ENCODE results near the gene TRIO. TPM values are rescaled to one million over a fixed set of nuclear protein-coding genes. Genes with fewer than 3 reads are reported as not detected.

The TRIO gene
- polyA plus RNA-seq, 3 donors = 1.7 to 45.8 (median 2.1) TPM

DNA sequence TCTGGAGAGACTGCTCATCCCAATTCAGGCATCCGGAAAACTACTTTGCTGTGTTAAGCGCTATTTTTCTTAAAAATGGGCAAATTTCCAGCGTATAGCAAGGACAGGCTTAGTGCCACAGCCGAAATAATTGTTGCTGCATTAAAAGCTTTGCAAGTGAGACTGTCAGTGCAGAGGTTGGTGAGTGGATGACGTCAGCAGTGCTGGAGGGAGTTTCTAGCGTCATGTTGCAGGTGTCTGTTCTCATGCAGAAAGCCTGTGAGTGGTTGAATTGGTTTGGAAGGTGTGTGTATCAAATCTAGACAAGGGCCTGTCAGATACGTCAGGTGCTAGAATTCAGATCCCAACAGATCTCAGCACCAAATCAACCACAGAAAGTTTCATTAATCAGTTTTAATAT lies 204.4 kb downstream of the TRIO start:
- intact Hi-C loops (cut with micrococcal nuclease) = no loop called here
- TF ChIP-seq CTCF (IDR thresholded peaks at IDR 0.05) = no peak
- Mint-ChIP-seq H3K27ac (peak overlapping the region in 2 of 7 donors; percentile 17 to 63), H3K9me3 (no peaks in the 10 kb centered on the region), H3K4me1 (peaks cover 47% of the 10 kb centered on the region), H3K4me3 (no peak overlapping the region), H3K36me3 (peaks cover 29 to 37% of the 10 kb centered on the region in 2 donors), H3K27me3 (ENCODE audit: low read depth in 3 of 3) (peaks cover 0 to 1% (median 0%) of the 10 kb centered on the region in 3 donors)
- Histone ChIP-seq H3K4me3 (replicated peaks in 1 of 3; ENCODE audit: low read depth in 2 of 3, low read length in 3 of 3) (no peak overlapping the region), H3K36me3 (replicated peaks in 1 of 2; ENCODE audit: control insufficient read depth in 1 of 2, insufficient read depth in 2 of 2, low read length in 2 of 2) (peaks cover 3 to 44% of the 10 kb centered on the region in 2 donors), H3K4me2 (replicated peaks; ENCODE audit: extremely low read depth, low read length, poor library complexity, severe bottlenecking) (no peak overlapping the region), H3K9ac (ENCODE audit: insufficient read depth, low read length, poor library complexity, severe bottlenecking) (no peak overlapping the region), H3K4me1 (ENCODE audit: control insufficient read depth in 1 of 2, insufficient read depth in 2 of 2, low read length in 2 of 2) (peaks cover 42 to 46% of the 10 kb centered on the region in 2 donors), H3K27ac (ENCODE audit: low read depth in 1 of 2, low read length in 2 of 2) (no peak overlapping the region), H3K27me3 (ENCODE audit: control insufficient read depth in 2 of 2, insufficient read depth in 2 of 2, low read length in 2 of 2) (no peaks in the 10 kb centered on the region), H3K9me3 (replicated peaks in 1 of 2; ENCODE audit: control insufficient read depth in 1 of 2, insufficient read depth in 1 of 2, low read length in 2 of 2) (no peaks in the 10 kb centered on the region), H2AFZ (ENCODE audit: insufficient read depth, low read depth, low read length, poor library complexity, severe bottlenecking) (no peak overlapping the region), H4K20me1 (ENCODE audit: insufficient read depth, low read length) (no peaks in the 10 kb centered on the region), H3K79me2 (ENCODE audit: insufficient read depth, low read length) (peaks cover 13% of the 10 kb centered on the region)
- DNase-seq = no peak
- 100% methylated on average over 5 of the region's 7 CpGs for WGBS (ENCODE audit: insufficient coverage)

GRCh38 chr5:14348142-14348541 lies 205.0 kb downstream of the TRIO start:
- no peaks in the 10 kb centered on the region for H3K9me3 Mint-ChIP-seq
- peaks cover 0 to 1% (median 0%) of the 10 kb centered on the region in 3 donors for H3K27me3 Mint-ChIP-seq (ENCODE audit: low read depth in 3 of 3)
- peaks cover 13% of the 10 kb centered on the region for H3K79me2 ChIP-seq (ENCODE audit: insufficient read depth, low read length)
- H3K4me3 Mint-ChIP-seq = no peak overlapping the region
- TF ChIP-seq CTCF (IDR thresholded peaks at IDR 0.05) = no peak
- peaks cover 45% of the 10 kb centered on the region for H3K4me1 Mint-ChIP-seq
- no peak for DNase-seq
- peaks cover 29 to 37% of the 10 kb centered on the region in 2 donors for H3K36me3 Mint-ChIP-seq
- no peak overlapping the region for H3K4me3 ChIP-seq (replicated peaks in 1 of 3; ENCODE audit: low read depth in 2 of 3, low read length in 3 of 3)
- no peaks in the 10 kb centered on the region for H3K27me3 ChIP-seq (ENCODE audit: control insufficient read depth in 2 of 2, insufficient read depth in 2 of 2, low read length in 2 of 2)
- H3K36me3 ChIP-seq (replicated peaks in 1 of 2; ENCODE audit: control insufficient read depth in 1 of 2, insufficient read depth in 2 of 2, low read length in 2 of 2) = peaks cover 3 to 44% of the 10 kb centered on the region in 2 donors
- no peak overlapping the region for H2AFZ ChIP-seq (ENCODE audit: insufficient read depth, low read depth, low read length, poor library complexity, severe bottlenecking)
- no peak overlapping the region for H3K9ac ChIP-seq (ENCODE audit: insufficient read depth, low read length, poor library complexity, severe bottlenecking)
- H3K4me1 ChIP-seq (ENCODE audit: control insufficient read depth in 1 of 2, insufficient read depth in 2 of 2, low read length in 2 of 2) = peaks cover 36 to 43% of the 10 kb centered on the region in 2 donors
- intact Hi-C loops (cut with micrococcal nuclease) = no loop called here
- peak overlapping the region in 1 of 7 donors; percentile 12 for H3K27ac Mint-ChIP-seq
- no peaks in the 10 kb centered on the region for H3K9me3 ChIP-seq (replicated peaks in 1 of 2; ENCODE audit: control insufficient read depth in 1 of 2, insufficient read depth in 1 of 2, low read length in 2 of 2)
- 67% methylated on average over 3 of the region's 5 CpGs for WGBS (ENCODE audit: insufficient coverage)
- no peak overlapping the region for H3K4me2 ChIP-seq (replicated peaks; ENCODE audit: extremely low read depth, low read length, poor library complexity, severe bottlenecking)
- no peak overlapping the region for H3K27ac ChIP-seq (ENCODE audit: low read depth in 1 of 2, low read length in 2 of 2)
- H4K20me1 ChIP-seq (ENCODE audit: insufficient read depth, low read length) = no peaks in the 10 kb centered on the region

Measured in CD14-positive monocyte (primary cell).